ENCODE results near the gene SLC22A2. TPM values are rescaled to one million over a fixed set of nuclear protein-coding genes. Genes with fewer than 3 reads are reported as not detected.

The SLC22A2 gene
- total RNA-seq, 1 donor from 2014 or later = not detected

DNA sequence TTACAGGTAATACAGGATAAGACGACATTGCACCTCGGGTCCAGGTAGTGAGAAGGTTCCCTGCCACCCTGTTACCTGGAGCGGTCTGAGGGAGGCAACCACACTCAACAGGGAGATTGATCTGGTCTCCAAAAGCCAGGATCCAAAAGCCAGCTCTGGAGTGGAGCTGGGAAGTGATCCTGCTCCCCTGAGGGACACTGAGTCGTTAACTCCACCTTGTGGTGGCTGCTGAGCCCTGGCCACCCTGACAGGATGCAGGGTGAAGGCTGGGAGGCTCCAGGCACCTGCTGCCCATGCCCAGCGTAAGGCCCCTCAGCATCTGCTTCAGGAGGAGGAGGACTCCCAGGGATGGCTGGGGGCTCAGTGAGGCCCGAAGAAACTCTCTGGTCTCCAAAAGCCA, 38.7 kb upstream of the SLC22A2 start:
- no peaks in the 10 kb centered on the region for H3K4me1 ChIP-seq (ENCODE audit: insufficient read depth, low read length)
- no peaks in the 10 kb centered on the region for H4K20me1 ChIP-seq (ENCODE audit: insufficient read depth, low read length)
- H3K79me2 ChIP-seq (ENCODE audit: insufficient read depth, low read length) = no peaks in the 10 kb centered on the region
- Mint-ChIP-seq H3K36me3 (ENCODE audit: low read depth, unreplicated experiment) (no peaks in the 10 kb centered on the region), H3K4me1 (ENCODE audit: low read depth, unreplicated experiment) (peaks cover 2% of the 10 kb centered on the region), H3K9me3 (ENCODE audit: unreplicated experiment) (peaks cover under 1% of the 10 kb centered on the region), H3K27ac (ENCODE audit: unreplicated experiment) (no peak overlapping the region), H3K4me3 (ENCODE audit: unreplicated experiment) (no peak overlapping the region), H3K27me3 (ENCODE audit: low read depth, unreplicated experiment) (peaks cover 10% of the 10 kb centered on the region)
- H3K4me3 ChIP-seq (ENCODE audit: insufficient read depth, low read depth, low read length) = no peak overlapping the region
- H3K36me3 ChIP-seq (ENCODE audit: insufficient read depth, low read length) = no peaks in the 10 kb centered on the region
- no peak overlapping the region for H3K27ac ChIP-seq (ENCODE audit: low read depth, low read length)
- no peak overlapping the region for H2AFZ ChIP-seq (ENCODE audit: low read depth, low read length)
- H3K27me3 ChIP-seq (ENCODE audit: insufficient read depth, low read length) = no peaks in the 10 kb centered on the region
- no peak overlapping the region for H3K4me2 ChIP-seq (ENCODE audit: low read length)
- FAIRE-seq (no peak), DNase-seq (ENCODE audit: low read depth) (no peak)
- H3K9me3 ChIP-seq (ENCODE audit: insufficient read depth, low read depth, low read length) = no peaks in the 10 kb centered on the region
- H3K9ac ChIP-seq (ENCODE audit: low read length) = no peak overlapping the region
- TF ChIP-seq, protein P1, sequence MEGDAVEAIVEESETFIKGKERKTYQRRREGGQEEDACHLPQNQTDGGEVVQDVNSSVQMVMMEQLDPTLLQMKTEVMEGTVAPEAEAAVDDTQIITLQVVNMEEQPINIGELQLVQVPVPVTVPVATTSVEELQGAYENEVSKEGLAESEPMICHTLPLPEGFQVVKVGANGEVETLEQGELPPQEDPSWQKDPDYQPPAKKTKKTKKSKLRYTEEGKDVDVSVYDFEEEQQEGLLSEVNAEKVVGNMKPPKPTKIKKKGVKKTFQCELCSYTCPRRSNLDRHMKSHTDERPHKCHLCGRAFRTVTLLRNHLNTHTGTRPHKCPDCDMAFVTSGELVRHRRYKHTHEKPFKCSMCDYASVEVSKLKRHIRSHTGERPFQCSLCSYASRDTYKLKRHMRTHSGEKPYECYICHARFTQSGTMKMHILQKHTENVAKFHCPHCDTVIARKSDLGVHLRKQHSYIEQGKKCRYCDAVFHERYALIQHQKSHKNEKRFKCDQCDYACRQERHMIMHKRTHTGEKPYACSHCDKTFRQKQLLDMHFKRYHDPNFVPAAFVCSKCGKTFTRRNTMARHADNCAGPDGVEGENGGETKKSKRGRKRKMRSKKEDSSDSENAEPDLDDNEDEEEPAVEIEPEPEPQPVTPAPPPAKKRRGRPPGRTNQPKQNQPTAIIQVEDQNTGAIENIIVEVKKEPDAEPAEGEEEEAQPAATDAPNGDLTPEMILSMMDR (IDR thresholded peaks at IDR 0.05; ENCODE audit: insufficient read depth, low read depth, low read length) = no peak
- no peak for TF ChIP-seq EZH2 (IDR thresholded peaks at IDR 0.05; ENCODE audit: insufficient read depth, low read length)

DNA sequence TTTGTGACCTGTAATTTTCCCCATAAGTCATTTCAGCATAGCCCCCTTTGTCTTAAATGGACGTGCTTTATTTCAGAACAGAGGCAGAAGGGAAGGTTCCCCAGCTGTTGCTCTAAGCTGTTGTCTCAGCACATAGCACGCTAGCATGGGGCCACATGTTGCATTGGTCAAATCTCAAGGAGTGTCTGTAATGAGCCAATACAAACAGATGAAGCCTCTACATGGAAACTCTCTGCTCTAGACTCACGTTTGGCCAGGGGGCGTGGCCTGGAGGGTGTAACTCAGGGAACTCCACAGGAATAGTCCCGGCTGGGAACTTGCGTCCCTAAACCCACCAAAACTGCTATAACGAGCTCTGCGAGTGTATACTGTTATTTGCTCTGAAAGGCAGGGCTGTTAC, 35.2 kb upstream of the SLC22A2 start:
- H3K27me3 ChIP-seq (ENCODE audit: insufficient read depth, low read length) = no peaks in the 10 kb centered on the region
- H3K4me2 ChIP-seq (ENCODE audit: low read length) = no peak overlapping the region
- H4K20me1 ChIP-seq (ENCODE audit: insufficient read depth, low read length) = no peaks in the 10 kb centered on the region
- no peaks in the 10 kb centered on the region for H3K36me3 ChIP-seq (ENCODE audit: insufficient read depth, low read length)
- H3K9me3 ChIP-seq (ENCODE audit: insufficient read depth, low read depth, low read length) = no peaks in the 10 kb centered on the region
- no peak overlapping the region for H2AFZ ChIP-seq (ENCODE audit: low read depth, low read length)
- no peaks in the 10 kb centered on the region for H3K36me3 Mint-ChIP-seq (ENCODE audit: low read depth, unreplicated experiment)
- FAIRE-seq = no peak
- H3K4me3 ChIP-seq (ENCODE audit: insufficient read depth, low read depth, low read length) = no peak overlapping the region
- H3K4me1 Mint-ChIP-seq (ENCODE audit: low read depth, unreplicated experiment) = no peaks in the 10 kb centered on the region
- H3K27ac Mint-ChIP-seq (ENCODE audit: unreplicated experiment) = no peak overlapping the region
- H3K4me1 ChIP-seq (ENCODE audit: insufficient read depth, low read length) = no peaks in the 10 kb centered on the region
- no peak for DNase-seq (ENCODE audit: low read depth)
- peaks cover 10% of the 10 kb centered on the region for H3K27me3 Mint-ChIP-seq (ENCODE audit: low read depth, unreplicated experiment)
- no peaks in the 10 kb centered on the region for H3K79me2 ChIP-seq (ENCODE audit: insufficient read depth, low read length)
- no peak for TF ChIP-seq EZH2 (IDR thresholded peaks at IDR 0.05; ENCODE audit: insufficient read depth, low read length)
- TF ChIP-seq, protein P1 (IDR thresholded peaks at IDR 0.05; ENCODE audit: insufficient read depth, low read depth, low read length) = no peak
- no peak overlapping the region for H3K9ac ChIP-seq (ENCODE audit: low read length)
- no peak overlapping the region for H3K27ac ChIP-seq (ENCODE audit: low read depth, low read length)
- no peaks in the 10 kb centered on the region for H3K9me3 Mint-ChIP-seq (ENCODE audit: unreplicated experiment)
- no peak overlapping the region for H3K4me3 Mint-ChIP-seq (ENCODE audit: unreplicated experiment)

DNA sequence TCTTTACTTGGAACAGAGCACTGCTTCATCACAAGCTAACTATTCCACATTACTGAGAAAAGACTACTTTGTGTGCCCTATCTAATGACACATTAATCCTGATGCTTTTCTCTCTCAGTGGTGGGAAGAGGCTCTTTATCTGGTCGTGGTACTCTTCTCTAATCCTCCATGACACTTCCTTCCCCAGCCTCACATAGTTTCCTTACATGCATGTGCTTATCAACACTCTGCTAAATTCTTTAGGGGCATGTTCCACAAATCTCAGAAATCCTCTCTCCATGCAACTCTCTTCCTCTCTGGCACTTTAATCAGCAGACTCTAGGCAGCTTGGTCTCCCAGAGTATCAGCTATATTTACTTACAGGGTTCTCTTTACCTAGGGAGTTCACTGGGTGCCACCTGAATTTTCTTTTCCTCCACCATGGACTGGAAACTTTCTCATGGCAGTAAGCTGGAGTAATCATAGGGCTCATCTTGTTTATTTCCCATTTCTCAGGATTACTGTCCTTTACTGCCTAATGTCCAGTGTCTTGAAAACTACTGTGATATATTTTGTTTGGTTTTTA, 27.0 kb upstream of the SLC22A2 start:
- DNase-seq (ENCODE audit: low read depth) (no peak), FAIRE-seq (no peak)
- Mint-ChIP-seq H3K36me3 (ENCODE audit: low read depth, unreplicated experiment) (no peaks in the 10 kb centered on the region), H3K27me3 (ENCODE audit: low read depth, unreplicated experiment) (no peaks in the 10 kb centered on the region), H3K9me3 (ENCODE audit: unreplicated experiment) (no peaks in the 10 kb centered on the region), H3K27ac (ENCODE audit: unreplicated experiment) (no peak overlapping the region), H3K4me3 (ENCODE audit: unreplicated experiment) (no peak overlapping the region), H3K4me1 (ENCODE audit: low read depth, unreplicated experiment) (no peaks in the 10 kb centered on the region)
- H3K4me2 ChIP-seq (ENCODE audit: low read length) = no peak overlapping the region
- H3K79me2 ChIP-seq (ENCODE audit: insufficient read depth, low read length) = no peaks in the 10 kb centered on the region
- TF ChIP-seq, protein P1 (IDR thresholded peaks at IDR 0.05; ENCODE audit: insufficient read depth, low read depth, low read length) = no peak
- TF ChIP-seq EZH2 (IDR thresholded peaks at IDR 0.05; ENCODE audit: insufficient read depth, low read length) = no peak
- no peak overlapping the region for H3K27ac ChIP-seq (ENCODE audit: low read depth, low read length)
- H3K9ac ChIP-seq (ENCODE audit: low read length) = no peak overlapping the region
- no peaks in the 10 kb centered on the region for H4K20me1 ChIP-seq (ENCODE audit: insufficient read depth, low read length)
- no peaks in the 10 kb centered on the region for H3K9me3 ChIP-seq (ENCODE audit: insufficient read depth, low read depth, low read length)
- no peaks in the 10 kb centered on the region for H3K4me1 ChIP-seq (ENCODE audit: insufficient read depth, low read length)
- no peak overlapping the region for H2AFZ ChIP-seq (ENCODE audit: low read depth, low read length)
- no peaks in the 10 kb centered on the region for H3K27me3 ChIP-seq (ENCODE audit: insufficient read depth, low read length)
- no peak overlapping the region for H3K4me3 ChIP-seq (ENCODE audit: insufficient read depth, low read depth, low read length)
- H3K36me3 ChIP-seq (ENCODE audit: insufficient read depth, low read length) = no peaks in the 10 kb centered on the region

Data from astrocyte (in vitro differentiated cells and primary cell).